ENCODE measurements around the gene JAKMIP1. TPM values are rescaled to one million over a fixed set of nuclear protein-coding genes. Genes with fewer than 3 reads are reported as not detected.

Gene JAKMIP1
- total RNA-seq, 2 donors from 2014 or later: 0.78 to 1.3 TPM

DNA sequence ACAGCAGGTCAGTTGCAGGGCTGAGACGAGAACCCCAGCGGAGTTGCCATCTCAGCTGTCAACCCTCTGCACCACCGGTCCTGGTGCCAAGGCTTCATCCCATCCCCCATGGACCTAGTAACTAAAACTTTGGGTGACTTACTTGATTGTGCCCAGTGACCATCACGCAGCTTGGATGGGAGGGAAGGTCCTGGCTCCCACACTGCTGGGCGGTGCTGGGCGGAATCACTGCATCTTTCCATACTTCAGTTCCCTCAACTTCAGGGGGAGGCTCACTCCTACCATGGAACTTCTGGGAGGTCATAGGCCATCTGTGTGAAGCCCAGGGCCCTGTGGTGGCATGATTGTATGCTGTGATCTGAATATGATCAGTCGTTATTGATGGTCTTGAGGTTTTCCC lies 26.2 kb upstream of the JAKMIP1 start:
- intact Hi-C loops (cut with DNase I): no loop called here
- 71 to 75% methylated on average over 3 to 7 of the region's 7 CpGs for WGBS, 2 donors
- ATAC-seq (no peak), DNase-seq (no peak)
- Histone ChIP-seq H3K4me1 (no peaks in the 10 kb centered on the region), H3K4me3 (no peak overlapping the region), H3K27ac (no peak overlapping the region), H3K36me3 (replicated peaks in 1 of 2; ENCODE audit: insufficient read depth in 1 of 2, low read depth in 2 of 2) (no peaks in the 10 kb centered on the region), H3K9me3 (no peaks in the 10 kb centered on the region), H3K27me3 (peaks cover 0 to 6% of the 10 kb centered on the region in 2 donors)
- TF ChIP-seq POLR2A (IDR thresholded peaks at IDR 0.05): no peak
- TF ChIP-seq, protein P1, sequence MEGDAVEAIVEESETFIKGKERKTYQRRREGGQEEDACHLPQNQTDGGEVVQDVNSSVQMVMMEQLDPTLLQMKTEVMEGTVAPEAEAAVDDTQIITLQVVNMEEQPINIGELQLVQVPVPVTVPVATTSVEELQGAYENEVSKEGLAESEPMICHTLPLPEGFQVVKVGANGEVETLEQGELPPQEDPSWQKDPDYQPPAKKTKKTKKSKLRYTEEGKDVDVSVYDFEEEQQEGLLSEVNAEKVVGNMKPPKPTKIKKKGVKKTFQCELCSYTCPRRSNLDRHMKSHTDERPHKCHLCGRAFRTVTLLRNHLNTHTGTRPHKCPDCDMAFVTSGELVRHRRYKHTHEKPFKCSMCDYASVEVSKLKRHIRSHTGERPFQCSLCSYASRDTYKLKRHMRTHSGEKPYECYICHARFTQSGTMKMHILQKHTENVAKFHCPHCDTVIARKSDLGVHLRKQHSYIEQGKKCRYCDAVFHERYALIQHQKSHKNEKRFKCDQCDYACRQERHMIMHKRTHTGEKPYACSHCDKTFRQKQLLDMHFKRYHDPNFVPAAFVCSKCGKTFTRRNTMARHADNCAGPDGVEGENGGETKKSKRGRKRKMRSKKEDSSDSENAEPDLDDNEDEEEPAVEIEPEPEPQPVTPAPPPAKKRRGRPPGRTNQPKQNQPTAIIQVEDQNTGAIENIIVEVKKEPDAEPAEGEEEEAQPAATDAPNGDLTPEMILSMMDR (IDR thresholded peaks at IDR 0.05): no peak

DNA sequence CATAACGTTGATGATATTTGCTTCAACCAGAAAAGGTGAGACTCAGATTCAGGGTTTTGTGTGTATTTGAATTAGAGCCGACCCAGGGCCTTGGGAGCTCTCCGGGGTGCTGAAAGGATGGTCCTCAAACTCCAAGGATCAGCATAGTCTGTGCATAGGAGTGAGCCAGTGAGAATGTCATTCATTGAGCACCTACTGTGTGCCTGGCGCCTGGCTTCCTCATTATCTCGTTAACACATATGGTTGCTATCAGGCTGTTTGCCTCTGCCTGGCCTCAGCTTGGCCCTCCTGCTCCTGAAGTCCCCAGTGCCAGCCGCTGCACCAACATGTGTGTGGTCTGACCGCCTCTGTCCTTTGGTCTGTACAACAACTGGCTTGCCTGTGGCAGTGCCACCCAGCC lies 25.1 kb upstream of the JAKMIP1 start:
- no peak overlapping the region for H3K27ac ChIP-seq
- no peak for DNase-seq
- no peaks in the 10 kb centered on the region for H3K4me1 ChIP-seq
- intact Hi-C loops (cut with DNase I): no loop called here
- H3K27me3 ChIP-seq: peaks cover 0 to 11% of the 10 kb centered on the region in 2 donors
- no peak for TF ChIP-seq POLR2A (IDR thresholded peaks at IDR 0.05)
- TF ChIP-seq, protein P1 (IDR thresholded peaks at IDR 0.05): no peak
- H3K9me3 ChIP-seq: no peaks in the 10 kb centered on the region
- H3K4me3 ChIP-seq: no peak overlapping the region
- 37 to 42% methylated on average over 7 of the region's 7 CpGs for WGBS, 2 donors
- H3K36me3 ChIP-seq (replicated peaks in 1 of 2; ENCODE audit: insufficient read depth in 1 of 2, low read depth in 2 of 2): no peaks in the 10 kb centered on the region
- ATAC-seq: no peak

DNA sequence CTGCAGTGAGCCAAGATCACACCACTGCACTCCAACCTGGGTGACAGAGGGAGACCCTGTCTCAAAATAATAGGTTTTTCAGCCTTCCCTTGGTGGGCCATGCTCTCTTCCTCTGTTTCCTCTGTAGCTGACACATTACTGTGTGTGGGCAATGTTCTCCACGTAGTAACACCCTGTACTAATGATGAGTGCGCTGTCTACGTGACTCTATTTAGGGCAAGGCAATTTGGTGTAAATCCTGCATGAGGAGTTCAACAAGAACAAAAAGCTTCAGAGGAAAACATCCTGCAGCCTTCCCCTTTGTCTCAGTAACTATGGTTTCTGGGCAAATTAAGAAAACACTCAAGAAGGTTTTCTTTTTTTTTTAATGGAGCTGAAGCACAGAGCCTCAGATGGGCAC lies 24.4 kb upstream of the JAKMIP1 start:
- Histone ChIP-seq H3K9me3 (no peaks in the 10 kb centered on the region), H3K27me3 (peaks cover 0 to 11% of the 10 kb centered on the region in 2 donors), H3K36me3 (replicated peaks in 1 of 2; ENCODE audit: insufficient read depth in 1 of 2, low read depth in 2 of 2) (no peaks in the 10 kb centered on the region), H3K4me3 (no peak overlapping the region), H3K4me1 (no peaks in the 10 kb centered on the region), H3K27ac (no peak overlapping the region)
- intact Hi-C loops (cut with DNase I): no loop called here
- ATAC-seq (no peak), DNase-seq (peak in 1 of 4 donors; percentile 8)
- 65 to 75% methylated on average over 3 of the region's 3 CpGs for WGBS, 2 donors
- TF ChIP-seq, protein P1 (IDR thresholded peaks at IDR 0.05): no peak
- no peak for TF ChIP-seq POLR2A (IDR thresholded peaks at IDR 0.05)

DNA sequence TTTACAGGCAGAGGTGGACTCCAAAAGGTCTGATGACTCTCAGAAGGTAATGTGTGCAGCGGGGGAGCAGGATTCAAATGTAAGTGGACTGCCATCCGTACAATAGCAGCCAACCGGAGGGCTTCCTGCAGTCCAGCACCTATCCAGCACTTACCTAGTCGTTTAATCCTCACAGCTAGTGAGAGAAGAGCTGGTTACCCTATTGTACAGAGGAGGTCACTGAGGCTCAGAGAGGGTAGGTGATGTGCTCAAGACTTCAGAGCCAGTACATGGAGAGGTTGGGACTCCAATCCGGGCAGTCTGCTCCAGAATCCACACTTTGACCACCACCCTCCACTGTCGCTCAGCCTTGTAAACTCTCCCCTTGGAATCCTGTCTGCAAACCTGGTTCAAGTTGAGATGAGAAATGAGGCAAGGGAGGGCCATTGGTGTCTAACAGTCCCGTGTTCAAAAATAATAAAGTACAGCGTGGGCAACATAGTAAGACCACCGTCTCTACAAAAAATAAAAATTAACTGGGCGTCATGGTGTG lies 22.5 kb upstream of the JAKMIP1 start:
- Histone ChIP-seq H3K36me3 (replicated peaks in 1 of 2; ENCODE audit: insufficient read depth in 1 of 2, low read depth in 2 of 2) (no peaks in the 10 kb centered on the region), H3K27ac (no peak overlapping the region), H3K9me3 (no peaks in the 10 kb centered on the region), H3K4me1 (no peaks in the 10 kb centered on the region), H3K4me3 (no peak overlapping the region), H3K27me3 (peaks cover 0 to 11% of the 10 kb centered on the region in 2 donors)
- peak; percentile 39 for ATAC-seq
- TF ChIP-seq POLR2A (IDR thresholded peaks at IDR 0.05): no peak
- TF ChIP-seq, protein P1 (IDR thresholded peaks at IDR 0.05): no peak
- WGBS, 2 donors: 54 to 62% methylated on average over 10 of the region's 10 CpGs
- intact Hi-C loops (cut with DNase I): no loop called here
- peak; percentile 26 to 56 (median 45) for DNase-seq

Measured in body of pancreas (tissue), 4 donors.